ENCODE results near the gene RTN1.

RTN1 gene

DNA sequence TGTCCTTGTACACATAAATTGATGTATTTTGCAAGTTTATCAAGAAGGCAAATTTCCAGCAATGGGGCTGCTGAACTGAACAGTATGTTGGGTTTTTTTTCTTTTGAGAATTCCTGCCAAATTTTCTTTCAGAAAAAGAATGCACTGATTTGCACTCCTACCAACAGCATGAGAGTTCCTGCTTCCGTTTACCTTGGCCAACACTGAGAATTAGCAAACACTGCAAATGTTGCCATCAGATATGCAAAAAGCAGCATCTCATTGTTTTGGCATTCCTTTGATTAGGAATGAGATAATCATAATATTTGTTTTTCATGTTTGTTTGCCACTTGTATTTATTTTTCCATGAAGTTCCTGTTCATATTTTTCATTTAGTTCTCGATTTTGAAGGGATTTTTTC lies 82.4 kb downstream of the RTN1 start:
- DNase-seq (ENCODE audit: low spot score): no peak

DNA sequence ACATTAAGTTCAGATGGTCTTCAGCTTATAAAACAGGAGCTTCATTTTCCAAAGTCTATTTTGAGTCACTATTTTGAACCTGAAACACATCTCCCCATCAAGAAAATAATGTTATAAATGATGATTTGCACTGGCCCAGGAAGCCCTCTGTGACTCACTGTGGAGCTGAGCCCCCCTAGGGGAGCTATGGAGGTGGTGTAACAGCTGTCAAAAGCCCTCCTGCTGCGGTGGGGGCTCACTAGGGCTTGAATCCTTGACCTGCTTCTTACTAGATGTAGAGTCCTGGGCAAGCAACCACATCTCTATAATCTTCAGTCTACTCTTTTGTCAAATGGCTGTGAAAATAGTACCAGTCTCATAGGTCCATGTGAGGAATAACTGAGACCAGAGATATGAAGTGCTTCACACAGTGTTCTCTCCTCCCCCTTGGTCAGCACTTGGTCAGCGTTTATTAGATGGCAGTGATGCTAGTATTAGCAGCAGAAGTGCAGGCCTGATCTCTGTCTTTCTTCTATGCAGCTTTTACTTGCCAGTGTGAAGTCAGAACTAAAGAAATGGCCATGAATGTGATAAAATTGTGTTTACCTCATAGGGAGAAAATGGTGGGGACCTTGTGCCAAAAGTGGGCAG lies 83.4 kb downstream of the RTN1 start:
- no peak for DNase-seq (ENCODE audit: low spot score)

DNA sequence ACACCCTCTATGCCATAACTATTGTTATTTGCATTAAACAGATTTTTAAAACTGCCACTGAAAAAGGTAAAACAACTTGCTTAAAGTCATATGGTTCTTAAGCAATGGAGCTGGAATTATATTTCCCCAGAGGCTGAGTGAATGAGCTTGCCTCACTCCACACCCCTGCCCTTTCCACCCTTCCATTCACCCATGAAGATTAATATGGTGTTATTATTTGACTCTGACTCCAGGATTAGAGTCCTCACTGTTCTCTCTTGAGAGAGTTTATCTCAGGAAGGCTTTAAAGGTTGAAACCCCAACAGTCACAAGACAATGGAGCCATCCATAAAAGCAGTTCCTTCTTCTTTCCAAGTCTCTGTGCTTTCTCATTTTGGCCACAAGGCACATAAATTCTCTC lies 84.9 kb downstream of the RTN1 start:
- no peak for DNase-seq (ENCODE audit: low spot score)

DNA sequence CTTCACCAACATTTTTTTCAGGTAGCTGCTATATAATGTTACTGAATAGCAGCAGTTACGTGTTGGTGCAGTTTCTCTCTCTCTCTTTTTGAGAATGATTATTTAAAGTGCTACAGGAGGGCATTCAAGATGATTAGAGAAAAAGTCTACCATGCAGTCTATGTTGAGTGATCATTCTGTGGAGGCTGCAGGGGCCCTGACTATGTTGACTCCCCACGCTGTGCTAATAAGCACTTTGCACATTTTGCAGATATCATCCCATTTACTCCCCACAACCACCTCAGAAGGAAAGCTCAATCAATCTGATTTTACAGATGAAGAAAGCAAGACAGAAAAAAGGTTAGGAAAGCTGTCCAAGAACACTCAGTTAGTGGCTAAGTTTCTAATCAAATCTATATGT lies 87.8 kb downstream of the RTN1 start:
- DNase-seq (ENCODE audit: low spot score): no peak

DNA sequence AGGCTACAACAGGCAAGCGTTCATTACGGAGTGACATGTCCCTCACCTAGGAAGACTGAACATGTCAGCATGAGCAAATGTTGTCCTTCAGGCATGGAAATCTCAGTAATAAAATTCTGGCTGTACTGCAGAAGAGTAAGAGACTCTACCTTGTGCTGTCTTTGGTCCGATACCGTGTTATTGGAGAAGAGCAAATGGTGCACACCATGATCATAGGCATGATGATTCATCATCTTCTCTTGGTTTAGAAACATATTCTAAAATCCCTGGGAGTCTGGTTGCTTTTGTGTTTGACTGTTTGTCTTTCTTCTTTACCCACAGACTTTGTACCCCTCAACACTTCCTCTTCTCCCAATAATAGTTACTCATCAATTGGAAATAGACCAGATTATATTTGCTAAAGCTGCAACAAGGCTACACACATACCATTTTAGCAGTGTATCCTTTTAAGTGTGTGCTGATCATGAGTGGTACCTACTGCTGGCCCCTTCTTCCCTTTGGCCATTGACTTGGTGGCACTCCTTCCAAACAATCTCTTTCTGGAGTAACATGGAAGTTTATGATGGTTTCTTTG lies 93.5 kb downstream of the RTN1 start:
- DNase-seq (ENCODE audit: low spot score): no peak

DNA sequence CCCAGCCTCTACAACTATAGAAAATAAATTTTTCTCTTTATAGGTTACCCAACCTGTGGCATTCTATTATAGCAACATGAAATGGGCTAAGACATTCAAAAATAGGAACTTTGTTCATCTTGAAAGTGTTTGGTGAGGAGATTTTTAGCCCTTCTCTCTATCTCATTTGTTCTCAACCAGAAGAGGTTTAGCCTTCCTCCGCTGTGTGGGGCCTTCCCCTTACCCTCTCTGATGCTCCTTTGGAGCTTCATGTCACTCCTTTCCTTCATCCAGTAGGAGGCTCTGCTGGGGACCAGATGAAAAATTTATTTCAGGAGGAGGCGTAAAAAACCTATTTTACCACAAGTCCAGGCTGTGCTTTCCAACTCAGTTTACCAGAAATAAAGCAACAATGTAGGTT lies 94.1 kb downstream of the RTN1 start:
- DNase-seq (ENCODE audit: low spot score): no peak

DNA sequence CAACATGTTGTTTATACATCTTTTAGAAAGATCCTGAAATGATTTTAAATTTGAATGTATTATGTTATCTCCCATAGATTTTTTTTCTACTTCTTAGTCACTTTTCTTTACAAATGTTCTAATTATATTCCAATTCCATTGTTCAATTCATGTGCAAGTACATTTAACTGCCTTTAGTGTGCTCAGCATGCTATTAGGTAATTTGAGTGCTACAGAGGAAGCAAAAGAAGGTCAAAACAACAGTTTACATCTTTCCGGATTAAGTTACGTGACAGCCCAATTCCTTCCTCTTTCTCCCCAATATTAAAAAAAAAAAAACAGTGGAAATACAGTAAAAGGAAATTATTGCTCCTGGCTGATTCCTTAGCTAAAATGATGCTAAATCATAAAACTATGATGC lies 98.3 kb downstream of the RTN1 start:
- no peak for DNase-seq (ENCODE audit: low spot score)

DNA sequence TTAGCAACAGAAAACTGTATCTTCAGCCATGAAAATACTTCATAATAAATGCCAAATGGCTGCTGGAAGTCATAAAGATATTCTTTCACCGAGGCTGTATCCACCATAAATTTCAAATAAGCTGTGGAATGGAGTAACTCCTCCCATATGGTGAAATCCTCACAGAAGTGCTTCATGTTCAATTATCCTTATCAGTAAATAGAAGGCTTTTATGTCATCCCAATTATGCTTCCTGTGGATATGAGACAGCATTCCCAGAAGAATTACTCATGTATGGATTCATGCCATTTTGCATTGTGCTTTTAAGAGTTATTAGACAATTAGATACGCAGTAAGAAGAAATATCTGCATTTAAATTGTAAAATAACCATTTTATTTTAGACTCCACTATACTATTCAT lies 99.0 kb downstream of the RTN1 start:
- no peak for DNase-seq (ENCODE audit: low spot score)

DNA sequence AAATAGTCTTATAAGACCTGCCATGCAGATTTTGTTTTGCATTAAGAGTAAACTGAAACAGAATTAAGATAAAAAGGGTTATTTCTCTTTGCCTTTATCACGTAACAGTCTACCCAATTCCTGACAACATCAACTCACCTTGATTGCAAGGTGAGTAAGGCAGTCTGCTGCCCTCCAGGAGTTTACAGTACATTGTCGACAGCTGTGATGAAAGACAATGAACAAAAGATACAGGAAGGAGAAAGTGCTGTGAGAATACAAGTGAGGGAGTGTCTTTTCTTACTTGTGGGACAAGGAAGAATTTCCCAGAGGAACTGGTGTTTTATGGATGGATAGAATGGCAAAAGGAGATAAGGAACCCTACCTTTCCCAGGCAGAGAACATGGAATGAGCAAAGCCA lies 101.0 kb downstream of the RTN1 start:
- no peak for DNase-seq (ENCODE audit: low spot score)

DNA sequence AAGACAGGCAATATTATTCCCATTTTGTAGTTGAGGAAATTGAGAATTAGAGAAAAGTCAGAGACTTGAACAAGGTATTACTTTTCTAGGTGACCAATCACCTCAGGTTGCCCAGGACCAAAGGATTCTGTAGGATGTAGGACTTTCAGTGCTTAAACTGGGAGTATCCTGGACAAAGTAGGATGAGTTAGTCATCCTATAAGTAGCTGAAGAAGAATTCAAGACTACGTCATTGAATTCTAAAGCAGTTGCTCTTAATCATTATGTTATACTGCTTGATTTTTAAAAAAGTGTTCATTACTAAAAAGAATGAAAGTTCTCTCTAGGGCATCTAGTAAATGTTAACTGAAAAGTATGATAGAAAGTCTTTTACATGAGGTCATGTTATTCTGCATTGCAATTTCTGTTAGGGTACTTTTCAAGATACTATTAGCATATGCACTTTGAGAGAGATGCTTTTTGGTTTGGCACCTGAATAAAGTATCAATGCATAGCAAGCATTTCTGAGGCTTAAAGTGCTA lies 101.7 kb downstream of the RTN1 start:
- DNase-seq (ENCODE audit: low spot score): no peak

DNA sequence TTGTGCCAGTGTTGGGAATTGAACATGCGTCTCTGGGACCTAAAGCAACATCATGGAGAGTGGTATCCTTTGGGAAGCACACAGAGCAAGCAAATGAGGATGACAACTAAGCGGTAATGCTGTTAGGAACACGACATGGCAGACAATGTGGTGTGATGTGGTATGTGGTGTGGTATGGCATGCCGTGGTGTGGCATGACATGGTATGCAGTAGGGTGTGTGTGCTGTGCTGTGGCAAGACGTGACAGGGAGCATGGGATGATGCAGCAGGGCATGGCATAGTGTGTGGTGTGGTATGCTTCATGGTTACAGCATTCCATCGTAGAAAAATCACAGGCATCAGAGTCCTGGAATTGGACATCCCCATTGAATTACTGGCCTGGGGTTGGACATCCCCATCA lies 108.7 kb downstream of the RTN1 start:
- DNase-seq (ENCODE audit: low spot score): no peak

DNA sequence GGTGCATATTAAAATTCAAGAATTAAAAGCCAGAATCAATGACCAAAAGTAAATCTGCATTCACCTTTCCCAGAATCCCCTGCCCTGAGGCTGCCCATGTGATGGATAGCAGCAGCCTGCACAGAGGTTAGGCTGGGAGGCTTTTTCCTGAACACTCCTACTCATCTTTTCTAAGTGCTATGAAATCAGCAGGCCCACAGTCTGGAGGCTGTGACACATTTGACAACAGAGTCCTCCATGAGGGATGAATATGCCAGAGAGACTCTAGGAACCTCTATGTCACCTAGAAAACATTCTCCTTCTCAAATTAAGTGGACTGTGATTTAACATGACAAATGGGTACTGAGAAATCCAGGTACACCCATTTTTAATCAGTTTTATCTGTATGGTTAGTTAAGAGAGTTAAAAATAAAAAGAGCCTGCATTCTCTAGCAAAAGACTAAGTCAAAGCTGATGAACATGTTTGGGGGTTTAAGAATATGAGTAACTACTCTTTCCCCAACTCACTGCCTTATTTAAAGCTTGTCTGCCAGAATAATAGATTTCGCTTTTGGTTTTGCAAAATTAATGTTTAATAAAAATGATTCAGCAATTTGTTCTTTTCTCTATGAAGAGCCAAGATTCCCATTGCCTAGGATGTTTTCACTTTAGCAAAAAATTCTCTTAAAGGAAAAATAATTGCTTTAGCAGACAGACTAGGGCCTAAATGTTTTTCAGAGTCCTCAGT lies 115.0 kb downstream of the RTN1 start:
- no peak for DNase-seq (ENCODE audit: low spot score)

DNA sequence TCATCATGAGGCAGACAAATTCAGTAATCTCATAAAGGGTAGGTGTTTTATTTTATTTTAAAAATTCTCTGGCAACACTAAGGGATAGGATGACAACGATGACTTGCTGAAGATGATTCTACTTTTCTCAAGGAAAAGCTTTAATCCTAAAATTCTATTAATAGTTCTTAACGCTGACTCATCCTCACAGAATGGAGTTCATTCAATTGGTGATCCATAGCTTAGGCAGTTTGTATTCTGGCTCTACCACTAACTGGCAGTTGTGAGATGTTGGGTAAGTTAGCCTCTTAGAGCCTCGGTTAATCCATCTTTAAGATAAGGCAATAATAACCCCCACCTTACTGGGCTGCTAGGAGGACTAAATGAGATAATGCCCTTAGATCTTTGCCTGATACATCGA lies 116.3 kb downstream of the RTN1 start:
- DNase-seq (ENCODE audit: low spot score): no peak

DNA sequence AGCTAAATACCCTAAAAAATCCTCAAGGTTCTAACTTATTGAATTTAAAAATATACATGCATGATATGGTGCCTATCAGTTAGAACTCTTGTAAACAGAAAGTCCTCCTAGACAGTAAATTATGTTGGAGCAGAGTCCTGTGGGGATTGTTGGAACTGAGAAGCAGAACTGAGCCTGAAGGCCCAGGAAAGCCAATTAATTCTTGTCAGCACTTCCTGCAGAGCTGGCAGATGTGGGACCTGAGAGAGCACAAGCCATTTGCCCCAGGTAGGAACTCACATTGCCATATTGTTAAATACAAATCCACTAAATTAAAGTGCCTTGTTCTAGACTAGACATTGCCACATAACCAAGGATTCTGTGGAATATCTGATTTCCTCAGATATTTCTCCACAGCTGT lies 117.1 kb downstream of the RTN1 start:
- DNase-seq (ENCODE audit: low spot score): no peak

DNA sequence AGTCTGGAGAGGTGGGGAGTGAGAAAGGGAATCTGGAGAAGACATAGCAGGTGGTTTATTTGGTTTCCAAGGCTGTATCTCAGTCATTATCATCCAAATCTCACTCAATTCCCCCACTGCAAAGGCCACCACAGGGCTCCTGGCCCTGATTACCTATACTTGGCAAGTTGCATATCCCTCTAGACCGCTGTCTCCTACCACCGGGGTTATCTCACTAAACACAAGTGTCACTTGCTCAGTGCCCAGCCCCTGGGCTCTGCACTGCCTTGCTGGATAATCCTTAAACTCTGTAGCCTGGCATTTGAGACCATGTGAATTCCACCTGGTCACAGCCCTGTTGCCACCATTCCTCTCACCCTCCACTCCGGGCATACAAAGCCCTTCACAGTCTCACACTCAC lies 119.0 kb downstream of the RTN1 start:
- DNase-seq (ENCODE audit: low spot score): no peak

DNA sequence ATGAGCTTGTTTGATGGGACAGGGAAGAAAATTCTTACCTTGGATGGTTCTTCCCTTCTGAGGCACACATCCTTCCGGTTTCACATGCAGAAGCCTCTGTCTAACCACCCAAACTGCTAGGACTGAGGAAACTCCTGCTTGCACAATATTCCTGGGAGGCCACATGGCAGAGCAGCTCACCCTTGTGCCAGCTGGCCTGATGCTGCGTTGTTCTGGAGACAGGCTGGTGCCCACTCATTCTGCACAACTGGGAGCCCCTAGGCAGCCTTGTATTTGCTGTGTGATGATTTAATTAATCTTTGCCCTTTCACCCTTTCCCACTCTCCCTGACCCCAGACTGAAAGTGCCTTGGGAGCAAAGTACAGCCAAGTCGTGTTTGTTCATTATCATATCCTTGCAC lies 130.8 kb downstream of the RTN1 start:
- DNase-seq (ENCODE audit: low spot score): no peak

DNA sequence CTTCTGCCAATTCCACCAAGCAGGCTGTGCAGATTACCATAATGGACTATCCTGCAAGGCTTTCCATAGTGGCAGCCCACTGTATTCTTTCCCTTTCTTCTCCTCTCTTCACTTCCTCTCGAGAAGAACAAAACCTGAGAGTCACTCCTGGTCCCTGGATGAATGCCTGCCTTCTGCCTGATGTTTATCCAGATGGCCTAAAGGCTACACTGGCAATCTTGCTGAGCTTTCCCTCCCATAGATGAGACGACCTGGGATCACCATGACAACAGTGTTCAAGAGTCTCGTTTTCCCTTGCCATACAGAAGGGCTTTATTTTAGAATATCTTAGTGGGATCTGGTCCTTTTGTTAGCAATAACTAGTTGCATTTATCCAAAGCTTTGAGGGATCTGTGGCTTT lies 142.3 kb downstream of the RTN1 start:
- no peak for DNase-seq (ENCODE audit: low spot score)

DNA sequence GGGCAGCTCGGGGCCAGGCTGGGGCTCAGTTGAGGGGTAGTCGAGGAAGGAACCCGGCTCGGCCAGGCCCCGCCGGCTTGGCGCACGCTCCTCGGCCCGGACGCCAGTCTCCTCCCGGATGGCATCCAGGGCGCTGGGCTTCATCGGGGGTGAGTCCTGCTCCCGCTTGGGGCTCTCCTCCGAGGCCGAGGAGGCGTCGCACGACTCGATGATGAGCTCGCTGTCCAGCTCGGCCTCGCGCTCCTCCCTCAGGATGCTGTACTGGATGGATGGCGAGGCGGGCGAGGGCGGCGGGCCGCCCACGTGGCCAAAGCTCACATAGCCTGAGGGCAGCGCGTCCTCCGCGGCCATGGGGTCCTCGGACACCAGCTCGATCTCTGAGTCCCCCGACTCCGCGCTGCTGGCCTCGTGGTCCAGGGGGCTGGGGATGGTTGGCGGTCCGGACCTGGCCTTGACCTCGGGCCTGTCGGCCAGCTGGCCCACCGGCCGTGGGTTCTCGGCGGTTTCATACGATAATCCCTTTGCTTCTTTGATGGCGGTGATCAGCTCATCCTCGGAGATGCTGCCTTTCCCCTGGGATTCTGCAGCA lies 143.4 kb downstream of the RTN1 start:
- DNase-seq (ENCODE audit: low spot score): no peak

DNA sequence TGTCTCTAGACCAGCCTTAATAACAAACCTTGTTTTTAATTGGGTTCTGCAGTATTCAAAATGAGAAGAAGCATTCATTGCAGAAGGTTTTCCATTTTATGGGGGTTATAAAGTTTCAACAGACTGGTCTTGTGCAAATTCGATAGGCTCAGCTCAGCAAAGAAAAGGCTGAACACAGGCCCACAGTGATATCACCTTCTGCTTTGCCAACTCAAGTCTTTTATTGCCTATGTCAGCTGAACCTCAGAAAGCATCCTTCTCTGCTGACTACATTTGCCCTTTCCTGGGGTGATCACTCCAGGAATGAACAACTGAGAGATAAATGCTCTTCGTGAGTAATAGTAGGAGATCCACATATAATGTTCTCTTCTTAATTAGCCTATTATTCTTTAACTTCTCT lies 159.5 kb downstream of the RTN1 start:
- no peak for DNase-seq (ENCODE audit: low spot score)

DNA sequence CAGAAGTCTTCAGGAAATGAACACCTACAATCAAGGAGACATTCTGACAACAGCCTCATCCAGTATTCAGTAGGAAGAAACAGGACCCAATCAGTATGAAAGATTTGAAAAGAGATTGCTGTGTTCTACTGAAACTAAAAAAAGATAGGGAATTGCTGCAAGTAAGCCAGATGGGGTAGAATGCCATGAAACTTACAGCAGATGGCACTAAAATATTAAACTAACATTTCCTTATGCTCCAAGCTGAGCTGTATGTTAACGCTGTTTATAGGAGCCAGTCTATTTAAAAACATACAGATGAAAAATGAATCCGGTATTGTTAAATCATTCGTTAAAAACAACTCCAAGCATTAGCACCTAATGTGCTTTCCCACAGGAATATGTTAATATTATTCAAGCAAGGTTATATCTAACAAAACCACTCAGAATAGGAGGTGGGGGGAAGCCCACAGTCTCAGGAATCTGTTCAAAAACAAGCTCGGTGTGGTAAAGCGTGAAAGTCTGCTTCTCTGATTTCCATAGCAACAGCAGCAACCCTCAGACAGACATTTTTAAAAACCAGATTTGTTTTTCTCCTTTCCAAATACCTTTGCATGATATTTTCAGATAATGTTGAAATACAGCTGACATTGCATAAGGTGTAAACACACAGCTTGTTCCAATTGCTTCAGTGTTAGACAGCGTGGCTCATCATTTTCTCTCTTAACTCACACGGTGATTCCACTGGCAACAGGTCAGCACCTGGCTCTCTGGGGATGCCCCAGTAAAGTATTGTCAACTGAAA lies 162.6 kb downstream of the RTN1 start:
- no peak for DNase-seq (ENCODE audit: low spot score)

DNA sequence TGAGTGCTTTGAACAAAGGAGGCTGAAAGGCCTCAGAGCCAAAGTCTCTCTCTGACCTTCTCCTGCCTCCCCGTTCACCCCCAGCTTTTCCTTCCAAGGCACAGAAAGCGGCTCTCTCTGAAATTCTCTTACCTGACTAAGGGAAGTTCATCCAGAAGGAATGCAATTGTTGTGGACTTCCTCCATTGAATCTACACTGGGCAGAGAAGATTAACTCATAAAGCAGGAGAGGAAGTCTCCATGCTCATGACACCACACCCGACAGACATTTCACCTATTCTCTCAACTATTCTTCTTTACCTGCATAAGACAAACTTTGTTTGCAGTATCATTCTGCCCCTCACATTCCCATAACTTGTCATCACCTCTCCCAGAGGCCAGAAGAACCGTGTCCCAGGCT lies 164.7 kb downstream of the RTN1 start:
- DNase-seq (ENCODE audit: low spot score): no peak

DNA sequence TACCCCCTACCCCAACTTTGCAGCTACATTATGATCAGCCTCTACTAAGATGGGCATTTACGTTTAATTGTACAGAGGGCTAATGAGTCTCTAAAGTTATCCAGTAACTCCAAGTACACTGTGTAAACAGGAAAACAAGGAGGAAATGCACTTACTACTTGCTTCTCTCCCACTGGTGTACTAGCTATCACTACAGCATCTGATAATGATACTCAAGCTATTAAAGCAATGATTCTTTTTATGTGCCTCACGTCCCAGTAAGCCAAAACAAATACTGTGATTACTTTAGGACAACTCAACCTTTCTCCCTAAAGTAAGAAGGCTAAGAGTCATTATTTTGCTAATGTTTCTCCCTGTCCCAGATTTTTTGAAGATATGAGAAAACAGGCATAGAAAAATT lies 165.3 kb downstream of the RTN1 start:
- DNase-seq (ENCODE audit: low spot score): no peak
